OCI-LY1 (cell line): ENCODE data around the gene ME1.

Experiments
- H2AFZ ChIP-seq: fragments of 200-600 bp; sonication (generic), shearing (Covaris generic); 2 replicates; pipeline ENCODE4 v1.6.0; 2014; ENCODE audit warnings: antibody characterized with exemption, mild to moderate bottlenecking, low read length
- H3F3A ChIP-seq: fragments of 200-600 bp; sonication (generic), shearing (Covaris generic); 2 replicates; pipeline ENCODE4 v1.6.0; 2014; ENCODE audit warnings: mild to moderate bottlenecking, antibody characterized with exemption, low read length, moderate library complexity; ENCODE audit not compliant: insufficient read depth
- H3K27ac ChIP-seq: fragments of 200-600 bp; sonication (generic); 2 replicates; pipeline ENCODE4 v1.5.1; 2014; ENCODE audit warnings: low read length, mixed run types, mild to moderate bottlenecking, low read depth; ENCODE audit not compliant: poor library complexity, severe bottlenecking
- H3K27me3 ChIP-seq: fragments of 200-600 bp; sonication (generic); 2 replicates; pipeline ENCODE4 v1.6.0; 2014; ENCODE audit warnings: antibody characterized with exemption, mild to moderate bottlenecking, low read length, moderate library complexity; ENCODE audit not compliant: insufficient read depth
- H3K36me3 ChIP-seq: fragments of 200-600 bp; sonication (generic); 2 replicates; pipeline ENCODE4 v1.6.1; 2014; ENCODE audit warnings: mild to moderate bottlenecking, antibody characterized with exemption, low read length, moderate library complexity, mixed read lengths; ENCODE audit not compliant: insufficient read depth
- H3K4me1 ChIP-seq: fragments of 200-600 bp; sonication (generic); 2 replicates; pipeline ENCODE4 v1.5.1; 2014; ENCODE audit warnings: mild to moderate bottlenecking, low read length, moderate library complexity; ENCODE audit not compliant: insufficient read depth, severe bottlenecking
- H3K4me2 ChIP-seq: fragments of 200-600 bp; sonication (generic), shearing (Covaris generic); 2 replicates; pipeline ENCODE4 v1.6.1; 2014; ENCODE audit warnings: low read length
- H3K4me3 ChIP-seq: fragments of 200-600 bp; sonication (generic); 2 replicates; pipeline ENCODE4 v1.5.1; 2014; ENCODE audit warnings: low read length, low read depth, mild to moderate bottlenecking, mixed read lengths; ENCODE audit not compliant: poor library complexity, severe bottlenecking
- H3K79me2 ChIP-seq: fragments of 200-600 bp; shearing (Covaris generic); 2 replicates; pipeline ENCODE4 v1.6.1; 2016; ENCODE audit warnings: mixed run types, low read length, mixed read lengths; ENCODE audit not compliant: insufficient read depth
- H3K9ac ChIP-seq: fragments of 200-600 bp; sonication (generic), shearing (Covaris generic); 2 replicates; pipeline ENCODE4 v1.6.1; 2014; ENCODE audit warnings: mild to moderate bottlenecking, low read length, mixed read lengths
- H3K9me2 ChIP-seq: fragments of 200-600 bp; sonication (generic), shearing (Covaris generic); 2 replicates; pipeline ENCODE4 v1.6.1; 2014; ENCODE audit warnings: low read depth, mild to moderate bottlenecking, low read length, mixed read lengths
- H3K9me3 ChIP-seq: fragments of 200-600 bp; shearing (Covaris generic); 2 replicates; pipeline ENCODE4 v1.6.1; 2014; ENCODE audit warnings: low read length, mixed read lengths
- H4K20me1 ChIP-seq: fragments of 200-600 bp; sonication (generic), shearing (Covaris generic); 2 replicates; pipeline ENCODE4 v1.6.0; 2016; ENCODE audit warnings: mild to moderate bottlenecking, low read length; ENCODE audit not compliant: insufficient read depth
- CTCF ChIP-seq: fragments of 200-600 bp; sonication (generic), shearing (Covaris generic); IDR thresholded peaks from 2 replicates; pipeline ENCODE4 v1.5.1; 2017; ENCODE audit warnings: mild to moderate bottlenecking, antibody characterized with exemption, low read length, moderate library complexity, mixed read lengths
- EZH2 ChIP-seq: fragments of 200-600 bp; sonication (generic), shearing (Covaris generic); IDR thresholded peaks from 2 replicates; pipeline ENCODE4 v1.8.0; 2017; ENCODE audit warnings: borderline replicate concordance, mixed run types, mild to moderate bottlenecking, antibody characterized with exemption, low read length, moderate library complexity, mixed read lengths

The ME1 gene

GRCh38 chr6:83466328-83466727 is 35.5 kb upstream of the ME1 start:
- TF ChIP-seq EZH2 (no peak), CTCF (no peak)
- H3F3A ChIP-seq = no peaks in the 10 kb centered on the region; the same call in 1 of the 2 replicates
- no peak overlapping the region for H3K9ac ChIP-seq
- H3K4me3 ChIP-seq = no peak overlapping the region
- H3K9me2 ChIP-seq = no peaks in the 10 kb centered on the region
- no peak overlapping the region for H3K4me2 ChIP-seq
- no peaks in the 10 kb centered on the region for H3K27me3 ChIP-seq
- no peak overlapping the region for H2AFZ ChIP-seq
- no peaks in the 10 kb centered on the region for H3K79me2 ChIP-seq
- H3K27ac ChIP-seq = no peak overlapping the region
- no peaks in the 10 kb centered on the region for H3K4me1 ChIP-seq
- no peaks in the 10 kb centered on the region for H3K36me3 ChIP-seq
- no peaks in the 10 kb centered on the region for H4K20me1 ChIP-seq
- no peaks in the 10 kb centered on the region for H3K9me3 ChIP-seq

- H3K4me3 ChIP-seq = no peak overlapping the region
Observed at GRCh38 chr6:83464381-83465140, 33.7 kb upstream of the ME1 start.

DNA sequence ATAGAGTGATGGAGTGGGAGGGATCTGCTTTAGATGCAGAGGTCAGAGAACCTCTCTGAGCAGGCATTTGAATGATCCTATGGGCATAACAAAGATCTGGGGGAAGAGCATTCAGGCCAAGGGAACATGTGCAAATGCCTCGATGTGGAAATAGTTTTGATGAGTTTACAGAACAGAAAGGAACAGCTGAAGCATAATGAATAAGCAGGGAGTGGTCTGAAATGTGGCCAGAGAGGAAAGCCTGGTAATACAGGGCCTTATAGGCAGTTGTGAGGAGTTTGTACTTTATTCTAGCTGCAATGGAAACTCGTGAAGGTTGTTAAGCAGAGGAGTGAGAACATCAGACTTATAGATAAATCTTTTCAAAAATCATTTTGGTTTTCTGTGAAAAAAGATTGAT is 33.0 kb upstream of the ME1 start:
- H3K27ac ChIP-seq = no peak overlapping the region
- no peaks in the 10 kb centered on the region for H3K36me3 ChIP-seq
- no peaks in the 10 kb centered on the region for H3K27me3 ChIP-seq
- H3K9ac ChIP-seq = no peak overlapping the region
- no peaks in the 10 kb centered on the region for H3K9me3 ChIP-seq
- no peaks in the 10 kb centered on the region for H3K9me2 ChIP-seq
- no peak overlapping the region for H3K4me2 ChIP-seq
- H3F3A ChIP-seq = no peaks in the 10 kb centered on the region; the same call in 1 of the 2 replicates
- H3K79me2 ChIP-seq = no peaks in the 10 kb centered on the region
- TF ChIP-seq EZH2 = no peak
- TF ChIP-seq CTCF = no peak
- H3K4me3 ChIP-seq = no peak overlapping the region
- no peak overlapping the region for H2AFZ ChIP-seq
- H3K4me1 ChIP-seq = no peaks in the 10 kb centered on the region
- H4K20me1 ChIP-seq = no peaks in the 10 kb centered on the region

More at GRCh38 chr6:83464381-83465140, 33.7 kb upstream of the ME1 start:
- Histone ChIP-seq H3K79me2 (no peaks in the 10 kb centered on the region), H4K20me1 (no peaks in the 10 kb centered on the region), H3K27me3 (no peaks in the 10 kb centered on the region), H3F3A (no peaks in the 10 kb centered on the region; the same call in 1 of the 2 replicates), H3K9me3 (no peaks in the 10 kb centered on the region), H3K27ac (no peak overlapping the region), H3K9me2 (no peaks in the 10 kb centered on the region), H3K36me3 (no peaks in the 10 kb centered on the region), H3K4me2 (no peak overlapping the region), H2AFZ (no peak overlapping the region), H3K4me1 (no peaks in the 10 kb centered on the region), H3K9ac (no peak overlapping the region)
- TF ChIP-seq CTCF = no peak
- no peak for TF ChIP-seq EZH2
